ENCODE results near the gene NFIA.

NFIA gene

GRCh38 chr1:61152469-61153105 lies 70.2 kb downstream of the NFIA start:
- no peak for DNase-seq (ENCODE audit: low spot score)

- no peak for DNase-seq (ENCODE audit: low spot score)
Observed at GRCh38 chr1:61156576-61157467, 74.5 kb downstream of the NFIA start.

- no peak for DNase-seq (ENCODE audit: low spot score)
Observed at GRCh38 chr1:61157468-61157987, 75.2 kb downstream of the NFIA start.

- no peak for DNase-seq (ENCODE audit: low spot score)
Observed at GRCh38 chr1:61158591-61158990, 76.2 kb downstream of the NFIA start.

- DNase-seq (ENCODE audit: low spot score), result no peak
Observed at GRCh38 chr1:61160526-61160925, 78.2 kb downstream of the NFIA start.

- DNase-seq (ENCODE audit: low spot score), result no peak
Observed at GRCh38 chr1:61162520-61163258, 80.3 kb downstream of the NFIA start.

GRCh38 chr1:61163355-61163754 lies 81.0 kb downstream of the NFIA start:
- DNase-seq (ENCODE audit: low spot score), result no peak

GRCh38 chr1:61165402-61165801 lies 83.0 kb downstream of the NFIA start:
- DNase-seq (ENCODE audit: low spot score), result no peak

- DNase-seq (ENCODE audit: low spot score), result no peak
Observed at GRCh38 chr1:61167309-61167708, 84.9 kb downstream of the NFIA start.

GRCh38 chr1:61169045-61169444 lies 86.7 kb downstream of the NFIA start:
- no peak for DNase-seq (ENCODE audit: low spot score)

- DNase-seq (ENCODE audit: low spot score), result no peak
Observed at GRCh38 chr1:61169634-61170033, 87.3 kb downstream of the NFIA start.

GRCh38 chr1:61170328-61171238 lies 88.2 kb downstream of the NFIA start:
- DNase-seq (ENCODE audit: low spot score), result no peak

- DNase-seq (ENCODE audit: low spot score), result no peak
Observed at GRCh38 chr1:61171346-61171745, 89.0 kb downstream of the NFIA start.

- no peak for DNase-seq (ENCODE audit: low spot score)
Observed at GRCh38 chr1:61171974-61172373, 89.6 kb downstream of the NFIA start.

GRCh38 chr1:61173118-61173517 lies 90.8 kb downstream of the NFIA start:
- DNase-seq (ENCODE audit: low spot score), result no peak

GRCh38 chr1:61174060-61174795 lies 91.9 kb downstream of the NFIA start:
- no peak for DNase-seq (ENCODE audit: low spot score)

GRCh38 chr1:61175976-61176375 lies 93.6 kb downstream of the NFIA start:
- DNase-seq (ENCODE audit: low spot score), result no peak

GRCh38 chr1:61181067-61182038 lies 99.0 kb downstream of the NFIA start:
- DNase-seq (ENCODE audit: low spot score), result no peak

GRCh38 chr1:61182049-61182448 lies 99.7 kb downstream of the NFIA start:
- DNase-seq (ENCODE audit: low spot score), result no peak

GRCh38 chr1:61182480-61182879 lies 100.1 kb downstream of the NFIA start:
- DNase-seq (ENCODE audit: low spot score), result no peak

All from CD4-positive, alpha-beta T cell treated with Interleukin-2 at 100 ng/mL for 4 hours (primary cell).